A673 (cell line): ENCODE measurements around the gene NUCB1.

Source experiments
- CTCF ChIP-seq: fragments of 300-800, 200-600 bp; sonication (generic); conservative IDR thresholded peaks from 2 replicates; pipeline ENCODE4 v1.5.1; 2017; ENCODE audit warnings: low read depth, mild to moderate bottlenecking, antibody characterized with exemption, low read length, moderate library complexity, mixed read lengths
- EZH2 ChIP-seq: fragments of 200-600 bp; sonication (generic); IDR thresholded peaks from 2 replicates; pipeline ENCODE4 v1.6.1; 2017; ENCODE audit warnings: borderline replicate concordance, low read depth, mild to moderate bottlenecking, mixed read lengths, antibody characterized with exemption, low read length; ENCODE audit not compliant: poor library complexity, severe bottlenecking

- TF ChIP-seq CTCF: no peak
- TF ChIP-seq EZH2: no peak
These were observed 27.1 kb upstream of the NUCB1 start for GRCh38 chr19:48872884-48873475.
